Dedifferentiated amniotic fluid mesenchymal stem cell (primary cell): Measurements from ENCODE around the gene SLX4IP.
"Not testable (repeated sequence)": the region's sequence is repeated elsewhere in the genome, so short reads cannot be mapped to it uniquely, and the experiment has no call there.

ENCODE experiments used
- DNase-seq: peaks from one replicate; pipeline ENCODE4 v3.0.0-alpha.2; 2016; ENCODE audit errors: extremely low spot score

The SLX4IP gene

DNA sequence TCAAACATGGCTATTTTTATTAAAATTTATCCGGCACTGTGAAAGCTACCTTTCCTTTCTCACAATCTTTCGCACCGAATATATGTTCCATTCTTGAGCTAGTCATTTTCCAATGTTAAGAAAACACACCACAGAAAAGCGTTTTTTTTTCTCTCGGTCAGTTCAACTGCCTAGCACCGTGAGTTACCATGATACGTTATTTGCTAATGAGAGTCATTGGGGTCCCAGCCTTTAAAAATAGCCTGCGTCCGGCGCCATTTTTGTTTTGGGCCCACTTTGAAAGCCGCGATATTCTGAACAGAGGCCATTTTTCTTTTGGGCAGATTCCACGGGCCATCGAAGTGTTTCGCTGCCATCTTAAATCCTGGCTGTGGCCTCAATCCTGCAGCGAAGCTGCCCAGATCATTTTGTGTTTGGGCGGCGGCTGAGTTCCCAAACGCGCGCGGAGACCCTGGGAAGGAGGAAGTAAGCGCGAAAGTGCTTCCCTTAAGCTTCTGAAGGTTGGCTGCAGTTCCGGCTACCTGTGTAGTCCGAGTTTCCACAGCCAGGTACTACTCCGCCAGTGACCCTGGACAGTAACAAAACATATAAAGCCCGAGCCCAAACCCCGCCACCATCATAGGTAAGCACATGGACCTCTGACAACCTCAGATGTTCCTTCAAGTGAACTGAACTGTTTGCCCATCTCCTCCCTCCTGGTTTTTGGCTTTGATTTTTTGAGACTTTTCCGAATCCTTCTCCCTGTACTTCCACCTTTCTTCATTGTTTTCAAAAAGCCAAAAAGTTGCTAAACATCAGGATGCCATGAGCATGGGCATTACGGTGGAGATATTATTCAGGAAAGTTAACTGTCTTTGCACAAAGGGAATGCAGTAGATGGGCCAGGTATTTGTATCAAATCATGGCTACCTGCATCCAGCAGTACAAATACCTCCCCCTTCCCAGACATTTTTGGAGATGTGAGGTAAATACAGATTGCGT lies at the start of gene SLX4IP:
Gene SLX4IP (plus strand): TSS at position 474 of the 981 bp plus-strand sequence. CDS start 22,900 bp downstream, outside the sequence.
- peak; percentile 91 for DNase-seq

- no peak for DNase-seq
Measured at GRCh38 chr20:10385850-10386544, 49.1 kb upstream of the SLX4IP start.

GRCh38 chr20:10387686-10388085 lies 47.4 kb upstream of the SLX4IP start:
- no peak for DNase-seq

GRCh38 chr20:10388597-10388996 lies 46.5 kb upstream of the SLX4IP start:
- DNase-seq: no peak

DNA sequence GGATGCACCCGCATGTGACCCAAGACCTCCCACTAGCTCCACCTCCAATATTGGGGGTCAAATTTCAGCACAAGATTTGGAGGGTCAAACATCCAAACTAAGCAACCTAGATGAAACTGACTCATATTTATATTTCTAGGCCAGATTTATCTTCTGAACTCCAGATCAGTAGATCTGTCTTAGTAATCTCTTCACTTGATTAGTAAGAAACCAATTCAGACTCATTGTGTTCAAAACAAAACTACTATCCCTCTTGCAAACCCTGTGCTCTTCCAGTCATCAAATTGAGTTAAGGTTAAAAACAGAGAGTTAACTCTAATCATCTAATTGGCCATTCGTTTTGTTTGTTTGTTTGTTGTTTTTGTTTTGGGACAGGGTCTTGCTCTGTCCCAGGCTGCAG lies 44.4 kb upstream of the SLX4IP start:
- no peak for DNase-seq

GRCh38 chr20:10394752-10395151 lies 40.4 kb upstream of the SLX4IP start:
- DNase-seq: not testable (repeated sequence)

GRCh38 chr20:10398834-10399369 lies 36.2 kb upstream of the SLX4IP start:
- no peak for DNase-seq

- DNase-seq: no peak
Measured at GRCh38 chr20:10402938-10403608, 32.0 kb upstream of the SLX4IP start.

DNA sequence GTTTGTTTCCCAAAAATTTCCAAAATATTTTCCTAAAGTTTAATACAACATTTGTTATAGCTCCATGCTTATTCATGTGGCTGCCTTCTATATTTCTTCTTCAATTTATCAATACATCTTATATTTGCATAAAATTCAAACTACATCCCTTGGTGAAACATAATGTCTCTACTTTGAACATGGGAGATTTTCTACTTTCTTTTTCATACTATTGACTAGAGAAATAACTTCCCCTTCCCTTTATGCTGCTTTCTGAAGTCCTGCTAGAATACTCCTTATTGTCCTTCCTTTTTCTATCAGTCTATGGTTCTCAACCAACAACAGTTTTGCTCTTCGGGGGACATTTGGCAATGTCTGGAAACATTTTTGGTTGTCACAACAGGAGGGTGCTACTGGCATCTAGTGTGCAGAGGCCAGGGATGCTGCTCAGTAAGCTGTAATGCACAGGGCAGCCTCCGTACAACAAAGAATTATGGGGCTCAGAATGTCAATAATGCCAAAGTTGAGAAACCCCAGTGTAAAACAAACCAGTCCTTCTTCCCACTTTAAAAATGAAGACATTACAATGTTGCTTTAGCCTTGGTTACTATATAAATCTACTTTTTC lies 31.0 kb upstream of the SLX4IP start:
- no peak for DNase-seq

DNA sequence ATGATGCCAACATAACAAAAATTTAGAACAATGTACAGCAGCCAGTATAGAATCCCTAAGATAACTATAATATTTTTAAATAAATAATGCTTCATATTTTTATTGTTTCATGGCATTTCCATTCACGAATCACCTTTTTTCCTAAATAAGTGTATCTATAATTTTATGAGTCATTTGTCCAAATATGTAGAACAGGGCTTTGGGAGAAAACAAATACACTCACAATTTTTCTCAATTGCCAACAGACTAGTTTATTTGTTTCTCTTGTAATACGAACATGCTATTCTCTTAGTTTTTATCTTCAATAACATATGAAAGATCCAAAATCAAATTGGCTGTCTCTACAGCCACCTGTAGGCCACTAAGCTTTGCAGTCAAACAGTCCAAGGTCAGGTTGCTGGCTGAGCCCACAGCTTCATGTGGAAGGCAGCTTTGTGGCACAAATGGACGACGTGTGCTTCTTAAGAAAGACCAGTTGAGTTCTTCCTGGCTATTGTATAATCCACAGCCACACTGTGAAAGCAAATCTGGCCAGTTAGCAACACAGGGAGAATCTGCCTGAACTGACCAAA lies 30.1 kb upstream of the SLX4IP start:
- DNase-seq: no peak

- DNase-seq: no peak
Measured at GRCh38 chr20:10408108-10408813, 26.8 kb upstream of the SLX4IP start.

- no peak for DNase-seq
Measured at GRCh38 chr20:10411673-10412072, 23.4 kb upstream of the SLX4IP start.

GRCh38 chr20:10412591-10413408 lies 22.3 kb upstream of the SLX4IP start:
- DNase-seq: no peak

DNA sequence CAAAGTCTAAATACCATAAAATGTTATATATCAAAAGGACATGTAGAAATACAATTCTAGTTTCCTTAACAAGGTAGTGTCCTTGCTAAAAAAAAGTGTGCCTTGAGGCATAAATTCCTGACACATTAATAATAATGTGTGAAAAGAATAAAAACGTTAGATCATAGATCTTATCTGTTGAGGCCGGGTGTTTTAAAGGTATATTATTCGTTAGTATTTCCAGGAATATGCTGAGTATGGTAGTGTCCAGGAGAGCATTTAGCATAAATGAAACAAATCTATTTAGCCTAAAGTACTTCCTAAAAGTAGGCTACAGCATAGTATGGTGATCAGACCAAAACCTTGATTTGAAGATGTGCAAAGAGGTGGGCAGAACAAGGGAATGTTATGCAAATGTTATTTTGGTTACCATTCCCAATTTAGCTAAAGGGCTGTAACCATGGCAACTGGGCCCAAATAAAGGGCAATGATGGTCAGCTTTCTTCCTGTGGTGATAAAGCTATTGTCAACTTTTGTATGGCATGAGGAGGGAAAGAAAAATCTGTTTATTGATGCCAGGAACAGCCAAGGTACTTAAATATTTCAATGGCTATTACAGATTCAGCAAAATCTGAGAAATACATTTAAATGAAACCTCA lies 20.0 kb upstream of the SLX4IP start:
- no peak for DNase-seq

GRCh38 chr20:10417218-10417617 lies 17.9 kb upstream of the SLX4IP start:
- not testable (repeated sequence) for DNase-seq

- DNase-seq: no peak
Measured at GRCh38 chr20:10419550-10420133, 15.5 kb upstream of the SLX4IP start.

GRCh38 chr20:10423735-10424134 lies 11.4 kb upstream of the SLX4IP start:
- DNase-seq: no peak

GRCh38 chr20:10427060-10427692 lies 7.9 kb upstream of the SLX4IP start:
- DNase-seq: peak; percentile 83
